HTR-8/SVneo (cell line): Measurements from ENCODE around the gene DGKH.
"Not testable (repeated sequence)": the region's sequence is repeated elsewhere in the genome, so short reads cannot be mapped to it uniquely, and the experiment has no call there.

Experiments
- DNase-seq: peaks from one replicate; pipeline ENCODE4 v3.0.0; 2011; ENCODE audit warnings: low spot score, mixed read lengths; ENCODE audit not compliant: insufficient read length
- FAIRE-seq: peaks from 2 replicates; lab custom pipeline; 2011; peaks lifted over from hg19 to GRCh38; lab: Jason Lieb, UNC

The DGKH gene

GRCh38 chr13:42211704-42212464, 163.4 kb downstream of the DGKH start:
- FAIRE-seq = no peak
- DNase-seq = no peak

GRCh38 chr13:42214446-42214845, 166.0 kb downstream of the DGKH start:
- FAIRE-seq (no peak), DNase-seq (no peak)

- peak; percentile 25 for DNase-seq
- FAIRE-seq = no peak
Measured at GRCh38 chr13:42215578-42216421, 167.4 kb downstream of the DGKH start.

- no peak for FAIRE-seq
- DNase-seq = no peak
Measured at GRCh38 chr13:42216422-42216735, 167.9 kb downstream of the DGKH start.

- DNase-seq (no peak), FAIRE-seq (no peak)
Measured at GRCh38 chr13:42218576-42218975, 170.1 kb downstream of the DGKH start.

GRCh38 chr13:42219051-42219450, 170.6 kb downstream of the DGKH start:
- FAIRE-seq (no peak), DNase-seq (no peak)

- no peak for DNase-seq
- no peak for FAIRE-seq
Measured at GRCh38 chr13:42219876-42220275, 171.4 kb downstream of the DGKH start.

GRCh38 chr13:42221121-42221765, 172.8 kb downstream of the DGKH start:
- DNase-seq (no peak), FAIRE-seq (no peak)

- no peak for DNase-seq
- no peak for FAIRE-seq
Measured at GRCh38 chr13:42223681-42224080, 175.2 kb downstream of the DGKH start.

- no peak for DNase-seq
- FAIRE-seq = no peak
Measured at GRCh38 chr13:42225051-42225450, 176.6 kb downstream of the DGKH start.

- not testable (repeated sequence) for FAIRE-seq, DNase-seq
Measured at GRCh38 chr13:42226759-42227158, 178.3 kb downstream of the DGKH start.

- no peak for DNase-seq
- no peak for FAIRE-seq
Measured at GRCh38 chr13:42228527-42228926, 180.1 kb downstream of the DGKH start.

- no peak for FAIRE-seq
- no peak for DNase-seq
Measured at GRCh38 chr13:42229287-42229686, 180.8 kb downstream of the DGKH start.

- FAIRE-seq = no peak
- DNase-seq = no peak
Measured at GRCh38 chr13:42232671-42233070, 184.2 kb downstream of the DGKH start.

GRCh38 chr13:42233726-42234125, 185.3 kb downstream of the DGKH start:
- DNase-seq = no peak
- FAIRE-seq = no peak

- no peak for DNase-seq
Measured at GRCh38 chr13:42239161-42239560, 190.7 kb downstream of the DGKH start.

GRCh38 chr13:42239644-42240043, 191.2 kb downstream of the DGKH start:
- DNase-seq (no peak), FAIRE-seq (no peak)

More at GRCh38 chr13:42239161-42239560, 190.7 kb downstream of the DGKH start:
- no peak for FAIRE-seq

- DNase-seq (no peak), FAIRE-seq (no peak)
Measured at GRCh38 chr13:42246541-42246940, 198.1 kb downstream of the DGKH start.

- FAIRE-seq = no peak
- DNase-seq = no peak
Measured at GRCh38 chr13:42247883-42248282, 199.4 kb downstream of the DGKH start.

- FAIRE-seq (no peak), DNase-seq (no peak)
Measured at GRCh38 chr13:42255886-42256285, 207.4 kb downstream of the DGKH start.

GRCh38 chr13:42258747-42259146, 210.3 kb downstream of the DGKH start:
- FAIRE-seq = no peak
- no peak for DNase-seq
